H1 (cell line): ENCODE measurements around the gene TLR4. TPM values are rescaled to one million over a fixed set of nuclear protein-coding genes. Genes with fewer than 3 reads are reported as not detected.

Experiments
- CTCF ChIA-PET: fragments of 300-600 bp; sonication (Branson Sonifier 250); formaldehyde crosslinking; loops from one replicate; lab custom pipeline; 2021; ENCODE audit not compliant: partially characterized antibody; lab: Charles Lee
- POLR2A ChIA-PET: fragments of 300-600 bp; sonication (Branson Sonifier 250); formaldehyde crosslinking; loops from one replicate; lab custom pipeline; 2021; ENCODE audit warnings: inconsistent platforms; ENCODE audit not compliant: partially characterized antibody; lab: Charles Lee
- DNase-seq, 2 experiments: peaks; one replicate each; pipeline versions ENCODE4 v3.0.0 to v3.0.0-alpha.2; 2010 to 2022; ENCODE audit warnings: low spot score in 2 of 2, low read depth in 1 of 2, mixed read lengths in 1 of 2
- FAIRE-seq: peaks from 2 replicates; lab custom pipeline; 2011; peaks lifted over from hg19 to GRCh38; lab: Jason Lieb, UNC
- H2AFZ ChIP-seq: 2 replicates; pipeline ENCODE4 v1.8.1; 2012; ENCODE audit warnings: low read length, inconsistent platforms
- H2AK5ac ChIP-seq: 2 replicates; pipeline ENCODE4 v1.6.1; 2013; ENCODE audit warnings: low read depth, low read length
- H2BK120ac ChIP-seq: replicated peaks from 2 replicates; pipeline ENCODE3; 2013; ENCODE audit warnings: low read depth, low read length, inconsistent platforms
- H2BK12ac ChIP-seq: 2 replicates; pipeline ENCODE4 v1.6.1; 2013; ENCODE audit warnings: low read depth, low read length
- H2BK15ac ChIP-seq: 2 replicates; pipeline ENCODE4 v1.6.1; 2013; ENCODE audit warnings: low read length
- H2BK20ac ChIP-seq: 2 replicates; pipeline ENCODE4 v1.6.1; 2013; ENCODE audit warnings: low read length
- H2BK5ac ChIP-seq: 2 replicates; pipeline ENCODE4 v1.6.1; 2013; ENCODE audit warnings: low read depth, low read length
- H3K14ac ChIP-seq: 2 replicates; pipeline ENCODE4 v1.6.1; 2013; ENCODE audit warnings: inconsistent platforms; ENCODE audit not compliant: insufficient read length
- H3K18ac ChIP-seq: 2 replicates; pipeline ENCODE4 v1.6.1; 2013; ENCODE audit warnings: low read length; ENCODE audit errors: extremely low read depth
- H3K23ac ChIP-seq: 2 replicates; pipeline ENCODE4 v1.6.1; 2013; ENCODE audit warnings: inconsistent platforms; ENCODE audit not compliant: insufficient read length
- H3K23me2 ChIP-seq: 2 replicates; pipeline ENCODE4 v1.6.1; 2013; ENCODE audit warnings: low read depth, low read length
- H3K27ac ChIP-seq: 2 replicates; pipeline ENCODE4 v1.6.1; 2011; ENCODE audit warnings: low read depth, low read length, inconsistent platforms
- H3K27me3 ChIP-seq, 4 experiments: replicated peaks in 1 of 4; 1 replicate in 1 of 4; 2 replicates in 3 of 4; pipeline versions ENCODE4 v1.6.1 to v1.8.1; 2011 to 2013; ENCODE audit warnings: low read length in 3 of 4, mild to moderate bottlenecking in 3 of 4, inconsistent platforms in 2 of 4, mixed read lengths in 2 of 4, moderate library complexity in 1 of 4; ENCODE audit not compliant: control insufficient read depth in 3 of 4, insufficient read depth in 3 of 4; ENCODE audit errors: extremely low read depth in 1 of 4
- H3K36me3 ChIP-seq, 4 experiments: 2 replicates each; pipeline versions ENCODE4 v1.6.1 to v1.8.1; 2011 to 2013; ENCODE audit warnings: mild to moderate bottlenecking in 4 of 4, low read length in 3 of 4, moderate library complexity in 2 of 4, control low read depth in 1 of 4, inconsistent platforms in 1 of 4; ENCODE audit not compliant: insufficient read depth in 4 of 4, control insufficient read depth in 2 of 4
- H3K4ac ChIP-seq: replicated peaks from 2 replicates; pipeline ENCODE3; 2013; ENCODE audit warnings: low read length, low read depth, mixed read lengths, inconsistent platforms; ENCODE audit not compliant: insufficient read length
- H3K4me1 ChIP-seq, 4 experiments: replicated peaks in 1 of 4; 1 replicate in 1 of 4; 2 replicates in 3 of 4; pipeline versions ENCODE4 v1.6.1 to v1.8.1; 2011 to 2013; ENCODE audit warnings: low read length in 3 of 4, inconsistent platforms in 2 of 4, mixed read lengths in 1 of 4; ENCODE audit not compliant: insufficient read depth in 4 of 4, control insufficient read depth in 3 of 4
- H3K4me2 ChIP-seq, 2 experiments: 2 replicates each; pipeline versions ENCODE4 v1.6.1 to v1.8.1; 2011 to 2013; ENCODE audit warnings: low read depth in 2 of 2, low read length in 2 of 2, control low read depth in 1 of 2, inconsistent platforms in 1 of 2, mild to moderate bottlenecking in 1 of 2; ENCODE audit not compliant: insufficient read depth in 1 of 2
- H3K4me3 ChIP-seq, 4 experiments: fragments of 200-600, 300-600 bp in 1 of 4; sonication (generic), shearing (Covaris generic), sonication (Bioruptor Twin) in 1 of 4; 2 replicates each; pipeline versions ENCODE4 v1.5.1 to v1.8.1; 2011 to 2016; ENCODE audit warnings: low read length in 4 of 4, low read depth in 3 of 4, control low read depth in 2 of 4, inconsistent platforms in 2 of 4, mild to moderate bottlenecking in 2 of 4, mixed read lengths in 1 of 4, moderate library complexity in 1 of 4; ENCODE audit not compliant: insufficient read depth in 2 of 4; ENCODE audit errors: extremely low read depth in 1 of 4
- H3K56ac ChIP-seq: replicated peaks from 2 replicates; pipeline ENCODE3; 2013; ENCODE audit warnings: low read depth, mild to moderate bottlenecking, mixed read lengths, low read length, inconsistent platforms; ENCODE audit not compliant: insufficient read length
- H3K79me1 ChIP-seq: 2 replicates; pipeline ENCODE4 v1.6.1; 2013; ENCODE audit warnings: low read depth, low read length, control low read depth
- H3K79me2 ChIP-seq, 2 experiments: 2 replicates each; pipeline versions ENCODE4 v1.6.1 to v1.8.1; 2012 to 2013; ENCODE audit warnings: low read length in 2 of 2, mild to moderate bottlenecking in 2 of 2, inconsistent platforms in 1 of 2; ENCODE audit not compliant: insufficient read depth in 2 of 2, control insufficient read depth in 1 of 2
- H3K9ac ChIP-seq, 4 experiments: replicated peaks in 1 of 4; 1 replicate in 1 of 4; 2 replicates in 3 of 4; pipeline versions ENCODE4 v1.6.1 to v1.8.1; 2011 to 2013; ENCODE audit warnings: low read depth in 3 of 4, low read length in 3 of 4, control low read depth in 2 of 4, mild to moderate bottlenecking in 2 of 4, moderate library complexity in 2 of 4, inconsistent platforms in 1 of 4; ENCODE audit errors: extremely low read depth in 1 of 4
- H3K9me3 ChIP-seq, 2 experiments: 2 replicates each; pipeline versions ENCODE4 v1.6.1 to v1.8.1; 2012 to 2013; ENCODE audit warnings: mild to moderate bottlenecking in 2 of 2, moderate library complexity in 2 of 2, control low read depth in 1 of 2, inconsistent platforms in 1 of 2, low read depth in 1 of 2, low read length in 1 of 2, mixed read lengths in 1 of 2; ENCODE audit not compliant: insufficient read depth in 2 of 2
- H4K20me1 ChIP-seq, 2 experiments: replicated peaks in 1 of 2; 2 replicates each; pipeline versions ENCODE3 to v1.8.1; 2011 to 2013; ENCODE audit warnings: inconsistent platforms in 2 of 2, low read length in 2 of 2, mild to moderate bottlenecking in 1 of 2; ENCODE audit not compliant: insufficient read depth in 2 of 2, control insufficient read depth in 1 of 2
- H4K5ac ChIP-seq: 2 replicates; pipeline ENCODE4 v1.6.1; 2013; ENCODE audit warnings: low read length, low read depth, mixed read lengths, inconsistent platforms; ENCODE audit not compliant: insufficient read length
- H4K8ac ChIP-seq: 2 replicates; pipeline ENCODE4 v1.8.0; 2013; ENCODE audit warnings: mild to moderate bottlenecking, moderate library complexity, low read length, inconsistent platforms; ENCODE audit not compliant: insufficient read depth; ENCODE audit errors: extremely low read depth
- H4K91ac ChIP-seq: replicated peaks from 2 replicates; pipeline ENCODE3; 2013; ENCODE audit warnings: low read length, mixed read lengths, inconsistent platforms; ENCODE audit not compliant: insufficient read length
- BACH1 ChIP-seq: IDR thresholded peaks from 2 replicates; pipeline ENCODE4 v1.6.1; 2012; ENCODE audit warnings: low read length, improper control_type of control experiment
- CHD1 ChIP-seq: IDR thresholded peaks from 2 replicates; pipeline ENCODE4 v1.6.1; 2012; ENCODE audit warnings: low read depth, low read length, improper control_type of control experiment
- HDAC6 ChIP-seq: IDR thresholded peaks from one replicate; pipeline ENCODE4 v1.7.1; 2012; ENCODE audit warnings: low read depth, mild to moderate bottlenecking, inconsistent platforms, low read length, moderate library complexity
- PHF8 ChIP-seq: fragments of 200-600 bp; sonication (generic); conservative IDR thresholded peaks from 2 replicates; pipeline ENCODE4 v1.7.1; 2012; ENCODE audit warnings: low read depth, mild to moderate bottlenecking, inconsistent platforms, low read length, moderate library complexity
- SRF ChIP-seq: IDR thresholded peaks from 2 replicates; pipeline ENCODE4 v1.6.1; 2011; ENCODE audit warnings: mild to moderate bottlenecking, low read depth, low read length, moderate library complexity
- WGBS, 2 experiments: shearing (Covaris generic) in 1 of 2; methylation state at CpG; one replicate each; pipeline versions ENCODE4 v1.1.6 to v1.1.7; 2013 to 2015; ENCODE audit warnings: low lambda C conversion rate in 2 of 2, mixed read lengths in 2 of 2, inconsistent platforms in 1 of 2, low coverage in 1 of 2, missing lambda C conversion rate in 1 of 2; ENCODE audit not compliant: insufficient replicate concordance in 2 of 2, insufficient coverage in 1 of 2, insufficient read length in 1 of 2; ENCODE audit errors: extremely low coverage in 1 of 2, missing lambda C conversion rate in 1 of 2; 5-methylcytosine and 5-hydroxymethylcytosine counted together
- polyA plus RNA-seq, 7 experiments: library from polyadenylated mRNA; depleted of rRNA in 3 of 7; stranded (reverse) in 5 of 7; unstranded in 2 of 7; fragments of >200 nt in 5 of 7; fragments of 200-250 nt in 2 of 7; gene quantifications; 1 replicate in 5 of 7; 2 replicates in 1 of 7; 4 replicates in 1 of 7; pipeline versions ENCODE4 v1.2.1 to v1.2.3, GENCODE V29; 2011 to 2013; ENCODE audit warnings: missing spikeins in 2 of 7, mixed read lengths in 2 of 7
- total RNA-seq: library from RNA; stranded (reverse); fragmentation: NEBNext Ultra II Directional; extraction: Animal tissue kit (Norgen Biotek cat#: 25700); gene quantifications from 2 replicates; pipeline ENCODE4 v1.2.1, GENCODE V29; 2021

Gene TLR4
- total and polyA plus RNA-seq, 2 of the 8 experiments (the other 6 are each of a cell fraction or from before 2014, with no cell fraction given) = 0.02 to 0.17 TPM

- Histone ChIP-seq H3K14ac (no peak overlapping the region), H3K4me3 (no peak overlapping the region), H3K56ac (no peak overlapping the region), H3K9me3 (no peaks in the 10 kb centered on the region), H3K9ac (no peak overlapping the region), H3K4ac (no peak overlapping the region), H3K23ac (no peak overlapping the region), H2AFZ (no peak overlapping the region), H3K4me1 (peaks cover 0 to 3% (median 0%) of the 10 kb centered on the region in 4 experiments; a peak in 2 of 7 replicates), H3K27ac (no peak overlapping the region), H4K8ac (no peak overlapping the region), H3K79me2 (no peaks in the 10 kb centered on the region), H4K5ac (no peak overlapping the region), H3K27me3 (peaks cover 0 to 8% (median 4%) of the 10 kb centered on the region in 4 experiments; a peak in 4 of 7 replicates), H3K18ac (no peak overlapping the region), H3K23me2 (no peaks in the 10 kb centered on the region), H3K79me1 (no peaks in the 10 kb centered on the region), H2AK5ac (no peak overlapping the region), H3K36me3 (no peaks in the 10 kb centered on the region), H2BK120ac (no peak overlapping the region), H2BK5ac (no peak overlapping the region), H4K91ac (no peak overlapping the region), H3K4me2 (no peak overlapping the region), H2BK20ac (no peak overlapping the region), H4K20me1 (no peaks in the 10 kb centered on the region), H2BK15ac (no peak overlapping the region), H2BK12ac (no peak overlapping the region)
- CTCF ChIA-PET = interaction anchor here (0.8 to 1.3 kb wide), 3 partner anchors 17 to 255 kb away, joined by 3 to 4 read pairs (median 3); no protein-coding TSS in a partner anchor
- FAIRE-seq = no peak
- POLR2A ChIA-PET = no interaction called here
- TF ChIP-seq BACH1 (no peak), SRF (no peak), HDAC6 (no peak), PHF8 (no peak), CHD1 (no peak)
- DNase-seq = no peak
- WGBS, 2 experiments = 91% methylated on average over 4 of the region's 4 CpGs; no CpG with 5 or more reads in 1 of the 2 experiments
Measured at GRCh38 chr9:117742131-117742530, 37.9 kb downstream of the TLR4 start.
